Measurements from ENCODE around the gene ALDH2. TPM values are rescaled to one million over a fixed set of nuclear protein-coding genes. Genes with fewer than 3 reads are reported as not detected.
"Not testable (repeated sequence)": the region's sequence is repeated elsewhere in the genome, so short reads cannot be mapped to it uniquely, and the experiment has no call there.

Gene ALDH2
- total and polyA plus RNA-seq, 9 of the 15 experiments (the other 6 are each of a cell fraction or from before 2014, with no cell fraction given): 1.9 to 22.5 (median 12.2) TPM

- no peaks in the 10 kb centered on the region for H3K79me2 ChIP-seq (ENCODE audit: control insufficient read depth, insufficient read depth, low read length)
- ChIA-PET POLR2A (no interaction called here), CTCF (ENCODE audit: low intra/inter-chr PET ratio) (no interaction called here)
- H4K20me1 ChIP-seq (replicated peaks; ENCODE audit: control insufficient read depth, insufficient read depth, low read length): no peaks in the 10 kb centered on the region
- BruUV-seq (replicated peaks): no TSS peak
- no peak overlapping the region for H3K9ac ChIP-seq (ENCODE audit: insufficient read depth in 1 of 2, low read depth in 2 of 2, low read length in 2 of 2)
- DNase-seq (ENCODE audit: extremely low read depth in 1 of 4, low spot score in 3 of 4) (peak in 1 of 4 experiments; percentile 6), FAIRE-seq (no peak), ATAC-seq (no peak; the same call in 2 of the 3 replicates)
- peaks cover 10% of the 10 kb centered on the region; the same call in 2 of the 3 replicates for H3K36me3 ChIP-seq (ENCODE audit: control insufficient read depth, insufficient read depth, low read length)
- H2AFZ ChIP-seq (ENCODE audit: low read depth, low read length): no peak overlapping the region
- peaks cover 0 to 5% of the 10 kb centered on the region in 2 experiments; a peak in 2 of 5 replicates for H3K4me1 ChIP-seq (replicated peaks in 1 of 2; ENCODE audit: control insufficient read depth in 2 of 2, insufficient read depth in 2 of 2, low read length in 2 of 2)
- H3K27ac ChIP-seq (ENCODE audit: extremely low read depth, low read depth, low read length): no peak overlapping the region
- TF ChIP-seq BRCA1 (IDR thresholded peaks at IDR 0.05) (no peak), BRCA1 (CRISPR knock-in tag; IDR thresholded peaks at IDR 0.05) (no peak)
- H3K4me3 ChIP-seq: no peak overlapping the region
- no peak overlapping the region for H3K4me2 ChIP-seq (ENCODE audit: insufficient read depth, low read length)
- no peaks in the 10 kb centered on the region for H3K9me3 ChIP-seq (replicated peaks; ENCODE audit: control insufficient read depth, insufficient read depth, low read depth, low read length)
- in situ Hi-C loops (cut with MboI) (no loop called here), intact Hi-C loops (cut with micrococcal nuclease) (no loop called here)
- WGBS (ENCODE audit: insufficient coverage, low coverage, missing lambda C conversion rate): 48% methylated on average over 4 of the region's 8 CpGs
- no peaks in the 10 kb centered on the region for H3K27me3 ChIP-seq (ENCODE audit: control insufficient read depth in 2 of 2, insufficient read depth in 2 of 2, low read length in 2 of 2)
- no peaks in the 10 kb centered on the region for H3K9me1 ChIP-seq (ENCODE audit: control insufficient read depth, insufficient read depth, low read length)
Observed at GRCh38 chr12:111733340-111733915, 33.3 kb upstream of the ALDH2 start.

- H3K9me3 ChIP-seq (replicated peaks; ENCODE audit: control insufficient read depth, insufficient read depth, low read depth, low read length); ATAC-seq; H3K9me1 ChIP-seq (ENCODE audit: control insufficient read depth, insufficient read depth, low read length); H3K4me3 ChIP-seq; H3K27me3 ChIP-seq (ENCODE audit: control insufficient read depth in 2 of 2, insufficient read depth in 2 of 2, low read length in 2 of 2); H2AFZ ChIP-seq (ENCODE audit: low read depth, low read length); H3K79me2 ChIP-seq (ENCODE audit: control insufficient read depth, insufficient read depth, low read length); H3K27ac ChIP-seq (ENCODE audit: extremely low read depth, low read depth, low read length); DNase-seq (ENCODE audit: extremely low read depth in 1 of 4, low spot score in 3 of 4); BruUV-seq (replicated peaks); intact Hi-C loops (cut with micrococcal nuclease); H4K20me1 ChIP-seq (replicated peaks; ENCODE audit: control insufficient read depth, insufficient read depth, low read length); FAIRE-seq; H3K9ac ChIP-seq (ENCODE audit: insufficient read depth in 1 of 2, low read depth in 2 of 2, low read length in 2 of 2); in situ Hi-C loops (cut with MboI); H3K4me2 ChIP-seq (ENCODE audit: insufficient read depth, low read length); CTCF ChIA-PET (ENCODE audit: low intra/inter-chr PET ratio); TF ChIP-seq ATF3 (CRISPR knock-in tag; conservative IDR thresholded peaks at IDR 0.05); CEBPG (CRISPR knock-in tag; IDR thresholded peaks at IDR 0.05): not testable (repeated sequence)
- H3K36me3 ChIP-seq (ENCODE audit: control insufficient read depth, insufficient read depth, low read length): peaks cover 11% of the 10 kb centered on the region; the same call in 1 of the 3 replicates
- H3K4me1 ChIP-seq (replicated peaks in 1 of 2; ENCODE audit: control insufficient read depth in 2 of 2, insufficient read depth in 2 of 2, low read length in 2 of 2): peaks cover 7 to 29% of the 10 kb centered on the region in 2 experiments; a peak in 4 of 5 replicates
- POLR2A ChIA-PET: interaction anchor here (0.6 to 1.0 kb wide), 3 partner anchors 8 to 1516 kb away, joined by 3 to 4 read pairs (median 4); no protein-coding TSS in a partner anchor
- TF ChIP-seq ATF3 (IDR thresholded peaks at IDR 0.05) (peak; percentile 76), CEBPG (tag; conservative IDR thresholded peaks at IDR 0.05 in 1 of 2, IDR thresholded peaks at IDR 0.05 in 1 of 2) (peak; percentile 20 to 62; a peak in 2 of 4 replicates), CEBPB (tag; IDR thresholded peaks at IDR 0.05) (peak; percentile 61)
- 89% methylated on average over 6 of the region's 9 CpGs for WGBS (ENCODE audit: insufficient coverage, low coverage, missing lambda C conversion rate)
Observed at GRCh38 chr12:111739524-111739923, 27.2 kb upstream of the ALDH2 start.

All from K562 (cell line).